A673 (cell line): ENCODE results near the gene TREM2. TPM values are rescaled to one million over a fixed set of nuclear protein-coding genes. Genes with fewer than 3 reads are reported as not detected.

Experiments
- BruUV-seq: library from RNA; stranded (reverse); fragments of 400-500 nt; replicated peaks from 2 replicates; lab custom pipeline; 2021; lab: Mats Ljungman, UMichigan
- CTCF ChIA-PET: fragments of 300-600 bp; sonication (Branson Sonifier 250); formaldehyde crosslinking; loops from one replicate; lab custom pipeline; 2022; ENCODE audit warnings: antibody characterized with exemption; lab: Charles Lee
- POLR2A ChIA-PET: fragments of 300-600 bp; sonication (Branson Sonifier 250); formaldehyde crosslinking; loops from one replicate; lab custom pipeline; 2022; ENCODE audit warnings: antibody characterized with exemption; ENCODE audit not compliant: low non-redundant PET; lab: Charles Lee
- DNase-seq: peaks from one replicate; pipeline ENCODE4 v3.0.0-alpha.2; 2015; ENCODE audit warnings: low spot score
- H3K27ac ChIP-seq: fragments of 200-600 bp; sonication (generic); 2 replicates; pipeline ENCODE4 v1.5.1; 2016; ENCODE audit warnings: mixed run types, low read depth, mild to moderate bottlenecking, mixed read lengths, antibody characterized with exemption, low read length; ENCODE audit not compliant: poor library complexity, severe bottlenecking
- H3K27me3 ChIP-seq: fragments of 200-600 bp; sonication (generic); replicated peaks from 2 replicates; pipeline ENCODE4 v1.6.1; 2017; ENCODE audit warnings: mixed run types, low read depth, mild to moderate bottlenecking, mixed read lengths, antibody characterized with exemption, low read length; ENCODE audit not compliant: insufficient read depth, poor library complexity
- H3K36me3 ChIP-seq: fragments of 200-600 bp; sonication (generic); 2 replicates; pipeline ENCODE4 v1.6.1; 2016; ENCODE audit warnings: mixed run types, mild to moderate bottlenecking, mixed read lengths, antibody characterized with exemption, low read length; ENCODE audit not compliant: insufficient read depth, poor library complexity, severe bottlenecking
- H3K4me1 ChIP-seq: fragments of 200-600 bp; sonication (generic); 2 replicates; pipeline ENCODE4 v1.6.1; 2017; ENCODE audit warnings: mixed run types, mild to moderate bottlenecking, mixed read lengths, antibody characterized with exemption, low read length; ENCODE audit not compliant: insufficient read depth, poor library complexity, severe bottlenecking
- H3K4me3 ChIP-seq: fragments of 200-600 bp; sonication (generic); 2 replicates; pipeline ENCODE4 v1.5.1; 2016; ENCODE audit warnings: low read depth, mixed run types, mild to moderate bottlenecking, mixed read lengths, low read length; ENCODE audit not compliant: poor library complexity, severe bottlenecking
- H3K9me3 ChIP-seq: fragments of 200-600 bp; sonication (generic); 2 replicates; pipeline ENCODE4 v1.6.1; 2016; ENCODE audit warnings: mixed run types, low read depth, mild to moderate bottlenecking, mixed read lengths, antibody characterized with exemption, low read length; ENCODE audit not compliant: poor library complexity, severe bottlenecking
- CTCF ChIP-seq: fragments of 300-800, 200-600 bp; sonication (generic); conservative IDR thresholded peaks from 2 replicates; pipeline ENCODE4 v1.5.1; 2017; ENCODE audit warnings: low read depth, mild to moderate bottlenecking, antibody characterized with exemption, low read length, moderate library complexity, mixed read lengths
- EZH2 ChIP-seq: fragments of 200-600 bp; sonication (generic); IDR thresholded peaks from 2 replicates; pipeline ENCODE4 v1.6.1; 2017; ENCODE audit warnings: borderline replicate concordance, low read depth, mild to moderate bottlenecking, mixed read lengths, antibody characterized with exemption, low read length; ENCODE audit not compliant: poor library complexity, severe bottlenecking
- intact Hi-C: fragments of 100-400 bp; cut with micrococcal nuclease; formaldehyde crosslinking; loops from one replicate; pipeline ENCODE4 v1.10.0; 2022; ENCODE audit not compliant: unreplicated experiment
- total RNA-seq: library from RNA; stranded (reverse); gene quantifications from 2 replicates; pipeline ENCODE4 v1.2.3, GENCODE V29; 2021

TREM2 gene
- total RNA-seq, 1 experiment from 2014 or later, result not detected

- ChIA-PET CTCF (interaction anchor here (1.2 kb wide), 1 partner anchor 11 kb away, joined by 3 read pairs; no protein-coding TSS in a partner anchor), POLR2A (no interaction called here)
- H3K9me3 ChIP-seq, result no peaks in the 10 kb centered on the region
- no peak overlapping the region for H3K4me3 ChIP-seq
- TF ChIP-seq CTCF (no peak), EZH2 (no peak)
- H3K27me3 ChIP-seq, result no peaks in the 10 kb centered on the region
- no peak for DNase-seq
- H3K36me3 ChIP-seq, result no peaks in the 10 kb centered on the region
- intact Hi-C loops, result no loop called here
- no TSS peak for BruUV-seq
- no peak overlapping the region for H3K27ac ChIP-seq
- no peaks in the 10 kb centered on the region for H3K4me1 ChIP-seq
Observed at GRCh38 chr6:41170547-41171160, 7.7 kb upstream of the TREM2 start.

GRCh38 chr6:41167173-41167963, 4.5 kb upstream of the TREM2 start:
- ChIA-PET CTCF (no interaction called here), POLR2A (no interaction called here)
- DNase-seq, result peak; percentile 37
- Histone ChIP-seq H3K4me3 (no peak overlapping the region), H3K9me3 (no peaks in the 10 kb centered on the region), H3K36me3 (no peaks in the 10 kb centered on the region), H3K4me1 (no peaks in the 10 kb centered on the region), H3K27ac (no peak overlapping the region), H3K27me3 (no peaks in the 10 kb centered on the region)
- no TSS peak for BruUV-seq
- intact Hi-C loops, result no loop called here
- TF ChIP-seq CTCF (no peak), EZH2 (no peak)

- Histone ChIP-seq H3K36me3 (no peaks in the 10 kb centered on the region), H3K4me1 (no peaks in the 10 kb centered on the region), H3K4me3 (no peak overlapping the region), H3K27me3 (no peaks in the 10 kb centered on the region), H3K27ac (no peak overlapping the region), H3K9me3 (no peaks in the 10 kb centered on the region)
- ChIA-PET POLR2A (no interaction called here), CTCF (no interaction called here)
- TF ChIP-seq EZH2, result no peak
- TF ChIP-seq CTCF, result no peak
- intact Hi-C loops, result no loop called here
- no TSS peak for BruUV-seq
- DNase-seq, result no peak
Observed at GRCh38 chr6:41164551-41165120, 1.7 kb upstream of the TREM2 start.
